H7 (cell line): ENCODE measurements around the gene DLAT. TPM values are rescaled to one million over a fixed set of nuclear protein-coding genes. Genes with fewer than 3 reads are reported as not detected.

ENCODE experiments used
- DNase-seq: peaks from one replicate; pipeline ENCODE4 v3.0.0; 2012
- H3K27me3 ChIP-seq: 2 replicates; pipeline ENCODE4 v1.6.0; 2011; ENCODE audit warnings: mild to moderate bottlenecking, low read length; ENCODE audit not compliant: control insufficient read depth, insufficient read depth
- H3K36me3 ChIP-seq: replicated peaks from 2 replicates; pipeline ENCODE4 v1.5.1; 2011; ENCODE audit warnings: low read length; ENCODE audit not compliant: control insufficient read depth, insufficient read depth
- H3K4me3 ChIP-seq: 2 replicates; pipeline ENCODE4 v1.5.1; 2011; ENCODE audit warnings: low read depth, mild to moderate bottlenecking, control low read depth, low read length, moderate library complexity; ENCODE audit not compliant: insufficient read depth
- total RNA-seq: library from RNA; depleted of rRNA; stranded (reverse); fragments of >200 nt; shearing (Covaris generic); gene quantifications from 2 replicates; pipeline ENCODE4 v1.2.3, GENCODE V29; 2014; rRNA removed

Gene DLAT
- 94.0 and 105 TPM in 2 replicates for total RNA-seq

- Histone ChIP-seq H3K4me3 (peak within 1 kb of the TSS; percentile 99), H3K36me3 (peaks cover 18% of the 10 kb centered on the region), H3K27me3 (no peaks in the 10 kb centered on the region)
- DNase-seq, result peak; percentile 93
Observed at GRCh38 chr11:112024773-112025678, at the start of gene DLAT. DLAT (plus strand) TSS chr11:112025408; CDS start chr11:112025473, 65 bp downstream.

- DNase-seq, result peak; percentile 36
- peaks cover 12% of the 10 kb centered on the region for H3K27me3 ChIP-seq
- H3K36me3 ChIP-seq, result no peaks in the 10 kb centered on the region
- H3K4me3 ChIP-seq, result peak overlapping the region; percentile 74
Observed at GRCh38 chr11:111976119-111976766, 49.0 kb upstream of the DLAT start.

DNA sequence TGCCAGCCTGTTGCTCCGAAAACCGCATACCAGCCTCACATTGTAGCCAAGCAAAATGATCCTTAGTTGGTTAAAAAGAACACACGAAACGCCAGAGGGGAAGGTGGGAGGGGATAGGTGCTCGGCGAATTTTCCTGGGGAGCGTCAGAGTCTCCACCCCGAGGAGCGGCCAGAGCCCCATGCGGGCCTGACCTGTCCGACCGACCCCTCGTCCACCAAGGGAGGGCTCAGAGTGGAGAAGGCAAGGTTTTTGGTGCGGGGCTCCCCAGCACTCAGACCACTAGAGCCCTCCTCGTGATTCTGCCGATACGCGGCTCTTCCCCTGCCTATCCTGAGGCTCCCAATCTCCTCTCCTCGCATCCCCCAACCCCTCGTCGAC, 48.5 kb upstream of the DLAT start:
- DNase-seq, result no peak
- peaks cover 12% of the 10 kb centered on the region for H3K27me3 ChIP-seq
- no peaks in the 10 kb centered on the region for H3K36me3 ChIP-seq
- H3K4me3 ChIP-seq, result peak overlapping the region; percentile 74

DNA sequence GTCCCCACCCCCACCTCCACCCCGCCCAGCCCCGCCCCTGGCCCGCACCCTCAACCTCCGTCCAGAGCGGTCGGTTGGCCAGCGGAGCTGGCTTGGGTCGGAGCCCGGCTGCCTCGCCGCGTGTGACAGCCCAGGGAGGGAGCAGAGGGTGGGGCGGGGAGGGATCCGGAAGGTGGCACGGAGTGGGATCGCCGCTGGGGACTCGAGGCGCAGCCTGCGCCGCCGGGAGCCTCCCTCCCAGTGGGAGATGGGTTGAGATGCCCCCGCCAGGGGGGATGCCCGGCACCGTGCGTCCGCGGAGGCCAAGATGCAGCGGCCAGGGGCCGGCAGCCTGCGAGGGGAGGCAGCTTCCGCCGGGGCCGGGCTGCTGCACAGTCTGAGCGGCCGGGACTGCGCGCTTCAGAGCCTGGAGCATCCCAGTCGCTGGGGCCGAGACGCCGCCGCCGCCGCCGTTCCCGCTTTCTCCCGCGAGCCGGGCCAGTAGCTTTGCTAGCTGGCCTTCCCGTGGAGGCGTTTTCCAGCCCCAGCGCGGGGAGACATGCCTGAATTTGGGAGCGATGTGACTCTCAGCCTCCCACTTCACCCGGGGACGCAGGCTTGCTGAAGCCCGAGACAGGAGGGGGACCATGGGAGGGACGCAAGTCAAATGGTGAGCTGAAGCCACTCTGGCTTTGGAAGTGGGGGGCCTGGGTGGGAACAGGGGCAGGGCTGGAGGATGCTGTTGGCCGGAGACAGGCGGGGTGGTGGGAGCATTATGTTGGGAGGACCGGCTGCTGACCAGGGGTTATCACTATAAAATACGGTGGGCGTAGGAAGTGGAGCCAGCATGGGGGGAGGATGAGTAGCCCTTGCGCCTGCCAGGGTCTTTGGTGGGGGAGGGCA, 47.8 kb upstream of the DLAT start:
- Histone ChIP-seq H3K36me3 (no peaks in the 10 kb centered on the region), H3K27me3 (peaks cover 12% of the 10 kb centered on the region), H3K4me3 (peak overlapping the region; percentile 74)
- peak; percentile 92 for DNase-seq

DNA sequence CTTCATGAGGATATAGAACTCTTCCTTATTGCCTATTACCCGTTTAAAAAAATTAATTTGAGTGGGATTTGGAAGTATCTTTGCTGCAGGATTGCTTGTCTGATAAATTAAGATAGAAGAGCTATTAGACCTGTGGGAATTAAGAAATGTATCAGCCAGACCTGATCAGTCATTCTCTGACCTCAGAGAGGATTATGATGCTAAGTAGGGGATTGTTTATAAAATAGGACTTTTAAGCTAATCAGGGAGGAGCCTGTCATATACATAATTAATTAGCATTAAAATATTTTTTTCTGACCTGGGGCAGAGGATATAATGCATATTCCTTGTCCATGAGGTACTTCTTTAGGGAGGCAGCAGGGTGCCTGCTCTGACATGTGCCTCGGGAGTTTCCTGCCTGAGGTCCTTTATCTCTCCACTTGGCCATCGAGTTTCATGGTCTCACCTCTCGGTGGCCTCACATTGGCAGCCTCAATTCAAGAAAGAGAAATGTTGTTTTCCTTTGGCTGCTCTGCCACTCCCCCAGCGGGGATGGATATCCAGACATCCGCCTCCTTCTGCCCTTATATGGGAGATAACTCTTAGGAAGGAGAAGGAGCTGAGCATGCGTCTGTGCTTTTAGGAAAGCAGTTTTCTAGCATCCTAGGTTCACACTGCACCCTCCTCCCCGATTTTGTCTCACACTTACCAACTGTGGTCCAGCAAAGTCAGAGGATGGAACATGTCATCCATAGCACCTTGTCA, 47.0 kb upstream of the DLAT start:
- DNase-seq, result peak; percentile 82
- H3K36me3 ChIP-seq, result no peaks in the 10 kb centered on the region
- H3K27me3 ChIP-seq, result peaks cover 12% of the 10 kb centered on the region
- peak overlapping the region; percentile 74 for H3K4me3 ChIP-seq

DNA sequence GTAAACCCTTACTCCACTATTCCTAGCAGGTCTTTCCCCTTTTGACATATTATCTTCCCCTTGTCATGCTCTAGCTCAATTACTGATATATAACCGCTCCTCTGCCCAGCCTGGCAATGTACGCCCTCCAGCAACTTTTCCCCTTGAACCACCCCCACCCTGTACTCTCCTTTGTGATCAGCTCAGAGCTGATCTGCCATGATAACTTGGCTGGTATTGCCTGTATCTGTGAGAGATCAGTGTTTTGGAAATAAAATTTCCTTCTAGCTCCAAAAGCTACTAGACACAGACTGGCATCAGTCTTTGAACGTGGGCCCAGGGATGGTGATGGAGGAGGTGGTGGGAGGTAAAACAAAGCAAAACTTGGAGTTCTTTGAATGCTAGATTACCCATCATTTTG, 45.1 kb upstream of the DLAT start:
- DNase-seq, result no peak
- peaks cover 12% of the 10 kb centered on the region for H3K27me3 ChIP-seq
- no peak overlapping the region for H3K4me3 ChIP-seq
- H3K36me3 ChIP-seq, result 0 out of 2 replicates have a peak, but pooled peaks cover 1% of the 10 kb centered on the region

DNA sequence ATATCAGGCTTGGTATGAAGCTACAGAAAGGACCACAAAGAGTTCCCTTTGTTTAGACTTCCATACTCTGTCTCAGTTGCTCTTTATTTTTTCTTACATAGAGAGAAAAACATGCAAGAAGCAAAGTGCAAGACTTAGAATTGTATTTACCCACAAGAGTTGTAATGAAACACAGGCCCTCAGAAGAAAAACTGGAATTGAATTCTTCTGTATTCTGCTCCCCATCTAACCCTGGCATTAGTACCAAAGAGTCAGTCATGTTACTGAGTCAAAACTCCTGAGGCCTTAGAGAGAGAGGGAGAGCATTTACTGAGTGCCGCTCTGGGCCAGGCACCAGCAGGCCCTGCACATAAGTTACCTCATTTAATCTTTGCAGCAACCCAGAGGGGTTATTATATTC, 43.9 kb upstream of the DLAT start:
- H3K36me3 ChIP-seq, result peaks cover 5% of the 10 kb centered on the region; the same call in 1 of the 2 replicates
- H3K27me3 ChIP-seq, result peaks cover 10% of the 10 kb centered on the region
- H3K4me3 ChIP-seq, result no peak overlapping the region
- no peak for DNase-seq

DNA sequence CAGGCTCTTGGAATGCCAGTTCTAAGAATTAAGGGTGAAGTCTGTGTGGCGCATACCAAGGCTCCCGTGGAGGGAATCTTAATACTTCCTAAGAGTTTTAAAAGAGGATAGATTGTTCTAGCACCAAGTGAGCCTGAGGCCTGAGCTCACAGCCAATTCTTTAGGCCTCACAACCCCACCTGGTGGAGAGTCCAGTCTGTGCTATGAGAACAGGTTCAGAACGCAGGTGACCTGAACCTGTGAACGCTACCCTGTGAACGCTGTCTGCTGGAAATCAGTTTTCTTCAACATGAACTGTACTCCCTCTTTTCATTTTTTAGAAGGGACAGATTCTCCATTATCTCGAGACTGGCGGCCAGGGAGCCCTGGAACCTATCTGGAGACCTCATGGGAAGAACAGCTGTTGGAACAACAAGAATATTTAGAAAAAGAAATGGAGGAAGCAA, 43.2 kb upstream of the DLAT start:
- H3K27me3 ChIP-seq, result peaks cover 8% of the 10 kb centered on the region
- peaks cover 7% of the 10 kb centered on the region for H3K36me3 ChIP-seq
- H3K4me3 ChIP-seq, result no peak overlapping the region
- DNase-seq, result peak; percentile 72

DNA sequence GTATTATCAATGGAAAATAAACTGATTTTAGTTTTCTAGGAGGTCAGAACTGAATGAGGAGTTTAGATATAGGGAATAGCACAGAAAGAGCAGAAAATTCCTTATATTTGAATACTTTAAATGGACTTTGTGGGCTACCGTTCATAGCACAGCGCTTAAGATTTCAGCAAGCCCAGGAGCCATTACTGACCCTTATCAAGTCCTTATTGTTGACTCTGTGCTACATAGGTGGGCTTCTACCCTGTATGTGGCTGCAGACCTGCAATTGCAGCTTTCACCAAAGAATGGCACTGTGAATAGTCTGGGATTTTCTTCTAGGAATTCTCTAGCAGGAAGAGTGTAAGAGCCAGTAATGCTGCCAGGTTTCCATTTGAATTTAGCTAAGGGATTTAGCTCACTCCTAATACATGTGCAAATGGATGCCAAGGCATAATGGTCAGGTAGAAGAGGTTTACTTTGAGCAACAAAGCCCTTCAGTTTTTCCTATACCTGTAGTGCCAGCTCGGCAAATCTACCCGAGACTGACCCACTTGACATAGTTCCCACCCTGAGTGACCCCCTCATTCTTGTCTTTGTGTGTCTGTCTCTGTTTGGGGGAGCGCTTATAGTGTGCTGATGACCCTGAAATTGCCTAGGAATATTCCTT, 42.5 kb upstream of the DLAT start:
- Histone ChIP-seq H3K36me3 (peaks cover 7% of the 10 kb centered on the region), H3K4me3 (no peak overlapping the region), H3K27me3 (peaks cover 2% of the 10 kb centered on the region; the same call in 1 of the 2 replicates)
- DNase-seq, result no peak

DNA sequence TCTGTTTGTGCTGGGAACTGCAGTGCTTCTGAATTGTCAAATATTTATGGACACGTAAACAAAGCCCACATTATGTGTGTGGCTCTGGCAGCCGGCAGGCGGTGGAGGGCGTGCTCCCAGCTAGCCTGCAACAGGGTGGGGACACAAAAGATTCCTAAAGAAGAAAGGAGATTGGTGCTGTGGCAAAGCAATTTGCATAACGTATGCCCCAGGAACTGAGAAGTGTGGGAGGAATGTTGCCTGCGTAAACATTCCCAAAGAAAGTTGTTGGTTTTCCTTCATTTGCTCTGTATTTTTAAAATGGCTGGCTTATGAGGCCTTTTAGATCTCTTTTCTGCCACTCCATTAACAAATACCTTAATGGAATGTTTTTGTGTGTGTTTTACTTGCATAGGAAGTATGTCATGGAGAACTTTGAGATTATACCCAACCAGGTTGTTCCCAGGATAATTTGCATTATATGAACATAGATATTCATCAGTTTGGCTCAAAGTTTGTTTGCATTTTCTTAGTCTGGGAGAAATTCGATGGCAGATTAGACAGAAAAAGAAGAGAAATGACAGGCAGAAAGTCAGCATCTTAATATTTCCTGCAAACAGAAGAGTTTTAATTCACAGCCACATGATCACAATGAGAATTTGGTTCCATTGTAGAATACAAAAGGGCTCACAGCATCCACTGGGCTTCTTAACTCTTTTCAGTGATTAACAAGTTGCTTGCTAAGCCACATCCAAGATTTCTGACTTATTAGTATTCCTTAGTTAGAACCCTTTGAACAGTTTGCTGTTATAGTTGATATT, 41.8 kb upstream of the DLAT start:
- Histone ChIP-seq H3K36me3 (peaks cover 7% of the 10 kb centered on the region), H3K27me3 (no peaks in the 10 kb centered on the region; the same call in 1 of the 2 replicates), H3K4me3 (no peak overlapping the region)
- DNase-seq, result peak; percentile 88

GRCh38 chr11:111986589-111986988, 38.6 kb upstream of the DLAT start:
- DNase-seq, result no peak
- H3K4me3 ChIP-seq, result no peak overlapping the region
- no peaks in the 10 kb centered on the region for H3K27me3 ChIP-seq
- H3K36me3 ChIP-seq, result peaks cover 7% of the 10 kb centered on the region

DNA sequence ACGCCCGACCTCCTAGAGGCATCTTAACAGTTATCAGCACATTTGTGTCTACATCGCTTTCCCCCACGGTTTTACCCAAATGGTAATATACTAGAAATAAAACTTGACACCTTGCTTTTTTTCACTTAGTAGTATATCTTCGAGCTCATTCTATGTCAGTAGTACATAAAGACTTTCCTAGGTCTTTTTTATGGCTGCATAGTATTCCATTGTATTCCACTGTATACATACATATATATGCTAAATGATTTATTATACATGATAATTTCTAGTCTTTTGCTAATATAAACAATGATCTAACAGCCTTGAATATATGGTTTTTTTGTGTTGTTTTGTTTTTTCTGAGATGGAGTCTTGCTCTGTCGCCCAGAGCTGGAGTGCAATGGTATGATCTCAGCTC, 34.8 kb upstream of the DLAT start:
- DNase-seq, result no peak
- Histone ChIP-seq H3K36me3 (peaks cover 13% of the 10 kb centered on the region), H3K4me3 (no peak overlapping the region), H3K27me3 (no peaks in the 10 kb centered on the region)
